Suppressor macrophage treated with lipopolysaccharide for 1 hour (primary cell): ENCODE data around the gene SRPRB.
"Not testable (repeated sequence)": the region's sequence is repeated elsewhere in the genome, so short reads cannot be mapped to it uniquely, and the experiment has no call there.

Experiments used
- DNase-seq, 3 donors: peaks; one replicate each; pipeline ENCODE4 v3.0.0-alpha.2; 2020 to 2022

Gene SRPRB

GRCh38 chr3:133779626-133780203, 25.9 kb upstream of the SRPRB start:
- no peak for DNase-seq

- not testable (repeated sequence) for DNase-seq
Observed at GRCh38 chr3:133780756-133781155, 24.9 kb upstream of the SRPRB start.

GRCh38 chr3:133781570-133781969, 24.0 kb upstream of the SRPRB start:
- no peak for DNase-seq

GRCh38 chr3:133782454-133782853, 23.2 kb upstream of the SRPRB start:
- DNase-seq: no peak

- no peak for DNase-seq
Observed at GRCh38 chr3:133783762-133784161, 21.9 kb upstream of the SRPRB start.

GRCh38 chr3:133788024-133788423, 17.6 kb upstream of the SRPRB start:
- no peak for DNase-seq

- DNase-seq: peak in 1 of 3 donors; percentile 4
Observed at GRCh38 chr3:133792171-133792763, 13.3 kb upstream of the SRPRB start.

GRCh38 chr3:133797396-133798105, 8.1 kb upstream of the SRPRB start:
- no peak for DNase-seq

- peak; percentile 72 to 85 (median 73) for DNase-seq
Observed at GRCh38 chr3:133799794-133800585, 5.6 kb upstream of the SRPRB start.

- DNase-seq: peak; percentile 23 to 41 (median 39)
Observed at GRCh38 chr3:133803469-133803868, 2.1 kb upstream of the SRPRB start.

GRCh38 chr3:133804896-133805295, 719 bp upstream of the SRPRB start:
- DNase-seq: no peak

- no peak for DNase-seq
Observed at GRCh38 chr3:133805384-133805701, 272 bp upstream of the SRPRB start.

GRCh38 chr3:133812872-133813271, 7.3 kb downstream of the SRPRB start:
- DNase-seq: no peak

GRCh38 chr3:133815386-133815785, 9.8 kb downstream of the SRPRB start:
- DNase-seq: no peak

GRCh38 chr3:133820129-133820528, 14.5 kb downstream of the SRPRB start:
- DNase-seq: no peak

- DNase-seq: no peak
Observed at GRCh38 chr3:133820889-133821675, 15.5 kb downstream of the SRPRB start.

GRCh38 chr3:133821767-133822638, 16.4 kb downstream of the SRPRB start:
- no peak for DNase-seq

- DNase-seq: no peak
Observed at GRCh38 chr3:133824961-133825485, 19.4 kb downstream of the SRPRB start.

GRCh38 chr3:133825969-133826727, 20.5 kb downstream of the SRPRB start:
- DNase-seq: no peak

- DNase-seq: no peak
Observed at GRCh38 chr3:133827136-133827535, 21.5 kb downstream of the SRPRB start.

GRCh38 chr3:133827684-133828083, 22.1 kb downstream of the SRPRB start:
- no peak for DNase-seq
